Gastroesophageal sphincter (tissue), 3 donors: ENCODE results near the gene CELA3A.

ENCODE experiments used
- CTCF ChIP-seq, 4 experiments: fragments of 200-600 bp in 2 of 4; fragments of 450-650 bp in 2 of 4; sonication (generic) in 1 of 4; IDR thresholded peaks; one replicate each; pipeline ENCODE4 v1.5.1; 2017 to 2019; ENCODE audit warnings: antibody characterized with exemption in 4 of 4, mild to moderate bottlenecking in 2 of 4, moderate library complexity in 2 of 4
- EP300 ChIP-seq: sonication (generic); formaldehyde crosslinking; IDR thresholded peaks from one replicate; pipeline ENCODE4 v1.6.1; 2017; ENCODE audit warnings: antibody characterized with exemption, mild to moderate bottlenecking
- POLR2AphosphoS5 ChIP-seq: sonication (generic); formaldehyde crosslinking; IDR thresholded peaks from one replicate; pipeline ENCODE4 v1.6.1; 2017; ENCODE audit warnings: antibody characterized with exemption

GRCh38 chr1:22021061-22021460 lies 19.6 kb downstream of the CELA3A start:
- TF ChIP-seq CTCF (IDR thresholded peaks at IDR 0.05) (no peak), POLR2AphosphoS5 (no peak), EP300 (no peak)
